GM23338 (cell line): Measurements from ENCODE around the gene CREB3L2. TPM values are rescaled to one million over a fixed set of nuclear protein-coding genes. Genes with fewer than 3 reads are reported as not detected.

Experiments used
- ATAC-seq: fragments of 200-7000 bp; cut with Tn5 transposase; 3 replicates; pipeline ENCODE4 v1.9.1; 2020
- DNase-seq: peaks from one replicate; pipeline ENCODE4 v3.0.0-alpha.2; 2015; ENCODE audit warnings: low spot score
- H2AFZ ChIP-seq: fragments of 200-600 bp; sonication (generic); 2 replicates; pipeline ENCODE4 v1.8.0; 2016; ENCODE audit warnings: antibody characterized with exemption, mild to moderate bottlenecking, moderate library complexity
- H3F3A ChIP-seq: fragments of 200-600 bp; sonication (generic); replicated peaks from 2 replicates; pipeline ENCODE4 v1.8.0; 2017; ENCODE audit warnings: antibody characterized with exemption, mixed run types, low read depth
- H3K27ac ChIP-seq: fragments of 200-600 bp; sonication (generic); 2 replicates; pipeline ENCODE4 v1.6.1; 2016; ENCODE audit warnings: low read depth
- H3K27me3 ChIP-seq: fragments of 200-600 bp; sonication (generic); 2 replicates; pipeline ENCODE4 v1.8.0; 2016; ENCODE audit warnings: mild to moderate bottlenecking, mixed run types, moderate library complexity; ENCODE audit not compliant: insufficient read depth
- H3K36me3 ChIP-seq: fragments of 200-600 bp; sonication (generic); 2 replicates; pipeline ENCODE4 v1.8.0; 2016; ENCODE audit warnings: mild to moderate bottlenecking; ENCODE audit not compliant: insufficient read depth
- H3K4me1 ChIP-seq: fragments of 200-600 bp; sonication (generic); 2 replicates; pipeline ENCODE4 v1.8.0; 2016; ENCODE audit warnings: mild to moderate bottlenecking, moderate library complexity; ENCODE audit not compliant: insufficient read depth
- H3K4me2 ChIP-seq: fragments of 200-600 bp; sonication (generic); 2 replicates; pipeline ENCODE4 v1.7.1; 2017; ENCODE audit warnings: mixed run types
- H3K4me3 ChIP-seq: fragments of 200-600 bp; sonication (generic); 2 replicates; pipeline ENCODE4 v1.6.1; 2016; ENCODE audit warnings: mixed run types
- H3K79me2 ChIP-seq: fragments of 200-600 bp; sonication (generic); replicated peaks from 2 replicates; pipeline ENCODE4 v1.8.0; 2017; ENCODE audit warnings: mild to moderate bottlenecking; ENCODE audit not compliant: insufficient read depth
- H3K9me2 ChIP-seq: fragments of 200-600 bp; sonication (generic); 2 replicates; pipeline ENCODE4 v1.8.0; 2017; ENCODE audit not compliant: insufficient read depth
- H4K20me1 ChIP-seq: fragments of 200-600 bp; sonication (generic); replicated peaks from 2 replicates; pipeline ENCODE4 v1.8.0; 2017; ENCODE audit warnings: mild to moderate bottlenecking; ENCODE audit not compliant: insufficient read depth
- H3K27ac Mint-ChIP-seq: 2 replicates; pipeline ENCODE4 v1.8.0; 2020; ENCODE audit warnings: inconsistent platforms, mild to moderate bottlenecking, moderate library complexity, mixed read lengths
- H3K27me3 Mint-ChIP-seq: 3 replicates; pipeline ENCODE4 v1.8.0; 2022; ENCODE audit warnings: low read depth, mild to moderate bottlenecking, moderate library complexity, mixed read lengths, inconsistent platforms; ENCODE audit not compliant: insufficient read depth, poor library complexity
- H3K36me3 Mint-ChIP-seq: 3 replicates; pipeline ENCODE4 v1.8.0; 2021; ENCODE audit warnings: low read depth, mild to moderate bottlenecking, inconsistent platforms, moderate library complexity, mixed read lengths
- H3K4me1 Mint-ChIP-seq: 3 replicates; pipeline ENCODE4 v1.8.0; 2020; ENCODE audit warnings: mild to moderate bottlenecking, inconsistent platforms, mixed read lengths
- H3K4me3 Mint-ChIP-seq: 3 replicates; pipeline ENCODE4 v1.8.0; 2021; ENCODE audit warnings: moderate library complexity, mild to moderate bottlenecking, inconsistent platforms, mixed read lengths
- H3K9me3 Mint-ChIP-seq: 3 replicates; pipeline ENCODE4 v1.8.0; 2020; ENCODE audit warnings: moderate library complexity, mild to moderate bottlenecking, inconsistent platforms, mixed read lengths
- CREB1 ChIP-seq: fragments of 250-450 bp; sonication (Bioruptor Pico); IDR thresholded peaks from 2 replicates; pipeline ENCODE4 v1.5.0; 2020; ENCODE audit warnings: low read depth, mild to moderate bottlenecking, moderate library complexity
- EZH2 ChIP-seq: fragments of 200-600 bp; sonication (generic); IDR thresholded peaks from one replicate; pipeline ENCODE4 v1.8.0; 2017; ENCODE audit warnings: antibody characterized with exemption, mild to moderate bottlenecking, low read depth; ENCODE audit not compliant: unreplicated experiment
- JUNB ChIP-seq: IDR thresholded peaks from one replicate; pipeline ENCODE4 v1.6.1; 2016; ENCODE audit warnings: antibody characterized with exemption; ENCODE audit not compliant: unreplicated experiment
- NANOG ChIP-seq: IDR thresholded peaks from 2 replicates; pipeline ENCODE4 v1.6.1; 2016; ENCODE audit warnings: antibody characterized with exemption, borderline replicate concordance
- POLR2AphosphoS5 ChIP-seq: IDR thresholded peaks from 2 replicates; pipeline ENCODE4 v1.6.1; 2016; ENCODE audit warnings: antibody characterized with exemption, low read depth
- STAT1 ChIP-seq: IDR thresholded peaks from one replicate; pipeline ENCODE4 v1.6.1; 2016; ENCODE audit warnings: antibody characterized with exemption; ENCODE audit not compliant: unreplicated experiment
- ZNF331 ChIP-seq: fragments of 250-450 bp; sonication (Bioruptor Pico); IDR thresholded peaks from 2 replicates; pipeline ENCODE4 v1.5.0; 2020; ENCODE audit warnings: low read depth, mild to moderate bottlenecking, moderate library complexity
- polyA plus RNA-seq: library from polyadenylated mRNA; unstranded; fragments of >200 nt; fragmentation: Nextera tagmentation; extraction: Ambion mirVana; gene quantifications from 2 replicates; pipeline ENCODE4 v1.2.1, GENCODE V29; 2016
- total RNA-seq: library from RNA; depleted of rRNA; stranded (reverse); fragments of >200 nt; shearing (Covaris generic); gene quantifications from 2 replicates; pipeline ENCODE4 v1.2.3, GENCODE V29; 2014
- TF ChIP-seq, protein P1 (sequence below): IDR thresholded peaks from 2 replicates; pipeline ENCODE4 v1.6.1; 2016; ENCODE audit warnings: antibody characterized with exemption
- TF ChIP-seq, protein P2 (sequence below): IDR thresholded peaks from one replicate; pipeline ENCODE4 v1.6.1; 2018; ENCODE audit warnings: antibody characterized with exemption; ENCODE audit not compliant: unreplicated experiment
- TF ChIP-seq, protein P3 (sequence below), 2 experiments: fragments of 200-600 bp in 1 of 2; sonication (generic) in 1 of 2; conservative IDR thresholded peaks; 2 replicates each; pipeline versions ENCODE4 v1.5.1 to v1.6.1; 2016 to 2017; ENCODE audit warnings: antibody characterized with exemption in 2 of 2, low read depth in 2 of 2, mild to moderate bottlenecking in 2 of 2, moderate library complexity in 1 of 2

CREB3L2 gene
- total and polyA plus RNA-seq, 2 experiments from 2014 or later = 14.5 to 27.1 TPM

DNA sequence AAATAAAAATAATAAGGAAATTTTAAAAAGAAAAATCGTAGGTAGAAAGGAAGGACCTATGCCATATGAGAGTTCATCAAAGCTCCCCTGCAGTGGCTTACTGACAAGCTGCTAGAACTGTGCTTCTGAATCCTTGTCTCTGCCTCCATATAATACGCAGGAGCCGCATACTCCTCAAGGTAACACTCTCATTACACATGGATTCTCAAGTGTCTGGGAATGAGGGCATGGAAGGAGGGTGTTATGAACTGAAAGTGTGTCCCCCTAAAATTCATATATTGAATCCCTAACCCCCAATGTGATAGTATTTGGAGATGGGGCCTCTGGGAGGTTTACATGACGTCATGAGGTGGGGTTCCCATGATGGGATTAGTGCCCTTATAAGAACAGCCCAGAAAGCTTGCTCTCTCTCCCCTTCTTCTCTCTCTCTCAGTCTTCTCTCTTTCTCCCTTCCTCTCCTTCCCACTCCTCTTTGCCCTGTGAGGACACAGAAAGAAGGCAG is 35.2 kb downstream of the CREB3L2 start:
- Histone ChIP-seq H4K20me1 (peaks cover 15% of the 10 kb centered on the region; the same call in 1 of the 2 replicates), H3K4me1 (peaks cover 7% of the 10 kb centered on the region), H3K4me3 (no peak overlapping the region), H3F3A (no peaks in the 10 kb centered on the region), H3K79me2 (peaks cover 89% of the 10 kb centered on the region), H3K27ac (peak overlapping the region; percentile 85), H2AFZ (no peak overlapping the region), H3K36me3 (0 out of 2 replicates have a peak, but pooled peaks cover 6% of the 10 kb centered on the region), H3K4me2 (no peak overlapping the region), H3K9me2 (no peaks in the 10 kb centered on the region; the same call in 1 of the 2 replicates), H3K27me3 (no peaks in the 10 kb centered on the region)
- peaks cover 5% of the 10 kb centered on the region for H3K9me3 Mint-ChIP-seq
- no peak for ATAC-seq
- DNase-seq = no peak
- no peak overlapping the region for H3K4me3 Mint-ChIP-seq
- H3K36me3 Mint-ChIP-seq = peaks cover 30% of the 10 kb centered on the region
- TF ChIP-seq, protein P1, sequence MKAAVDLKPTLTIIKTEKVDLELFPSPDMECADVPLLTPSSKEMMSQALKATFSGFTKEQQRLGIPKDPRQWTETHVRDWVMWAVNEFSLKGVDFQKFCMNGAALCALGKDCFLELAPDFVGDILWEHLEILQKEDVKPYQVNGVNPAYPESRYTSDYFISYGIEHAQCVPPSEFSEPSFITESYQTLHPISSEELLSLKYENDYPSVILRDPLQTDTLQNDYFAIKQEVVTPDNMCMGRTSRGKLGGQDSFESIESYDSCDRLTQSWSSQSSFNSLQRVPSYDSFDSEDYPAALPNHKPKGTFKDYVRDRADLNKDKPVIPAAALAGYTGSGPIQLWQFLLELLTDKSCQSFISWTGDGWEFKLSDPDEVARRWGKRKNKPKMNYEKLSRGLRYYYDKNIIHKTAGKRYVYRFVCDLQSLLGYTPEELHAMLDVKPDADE = no peak
- TF ChIP-seq, protein P2, sequence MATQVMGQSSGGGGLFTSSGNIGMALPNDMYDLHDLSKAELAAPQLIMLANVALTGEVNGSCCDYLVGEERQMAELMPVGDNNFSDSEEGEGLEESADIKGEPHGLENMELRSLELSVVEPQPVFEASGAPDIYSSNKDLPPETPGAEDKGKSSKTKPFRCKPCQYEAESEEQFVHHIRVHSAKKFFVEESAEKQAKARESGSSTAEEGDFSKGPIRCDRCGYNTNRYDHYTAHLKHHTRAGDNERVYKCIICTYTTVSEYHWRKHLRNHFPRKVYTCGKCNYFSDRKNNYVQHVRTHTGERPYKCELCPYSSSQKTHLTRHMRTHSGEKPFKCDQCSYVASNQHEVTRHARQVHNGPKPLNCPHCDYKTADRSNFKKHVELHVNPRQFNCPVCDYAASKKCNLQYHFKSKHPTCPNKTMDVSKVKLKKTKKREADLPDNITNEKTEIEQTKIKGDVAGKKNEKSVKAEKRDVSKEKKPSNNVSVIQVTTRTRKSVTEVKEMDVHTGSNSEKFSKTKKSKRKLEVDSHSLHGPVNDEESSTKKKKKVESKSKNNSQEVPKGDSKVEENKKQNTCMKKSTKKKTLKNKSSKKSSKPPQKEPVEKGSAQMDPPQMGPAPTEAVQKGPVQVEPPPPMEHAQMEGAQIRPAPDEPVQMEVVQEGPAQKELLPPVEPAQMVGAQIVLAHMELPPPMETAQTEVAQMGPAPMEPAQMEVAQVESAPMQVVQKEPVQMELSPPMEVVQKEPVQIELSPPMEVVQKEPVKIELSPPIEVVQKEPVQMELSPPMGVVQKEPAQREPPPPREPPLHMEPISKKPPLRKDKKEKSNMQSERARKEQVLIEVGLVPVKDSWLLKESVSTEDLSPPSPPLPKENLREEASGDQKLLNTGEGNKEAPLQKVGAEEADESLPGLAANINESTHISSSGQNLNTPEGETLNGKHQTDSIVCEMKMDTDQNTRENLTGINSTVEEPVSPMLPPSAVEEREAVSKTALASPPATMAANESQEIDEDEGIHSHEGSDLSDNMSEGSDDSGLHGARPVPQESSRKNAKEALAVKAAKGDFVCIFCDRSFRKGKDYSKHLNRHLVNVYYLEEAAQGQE = no peak
- TF ChIP-seq JUNB (no peak), POLR2AphosphoS5 (no peak)
- peaks cover 14% of the 10 kb centered on the region for H3K4me1 Mint-ChIP-seq
- H3K27ac Mint-ChIP-seq = peak overlapping the region; percentile 41; the same call in 1 of the 2 replicates
- peaks cover 3% of the 10 kb centered on the region for H3K27me3 Mint-ChIP-seq

DNA sequence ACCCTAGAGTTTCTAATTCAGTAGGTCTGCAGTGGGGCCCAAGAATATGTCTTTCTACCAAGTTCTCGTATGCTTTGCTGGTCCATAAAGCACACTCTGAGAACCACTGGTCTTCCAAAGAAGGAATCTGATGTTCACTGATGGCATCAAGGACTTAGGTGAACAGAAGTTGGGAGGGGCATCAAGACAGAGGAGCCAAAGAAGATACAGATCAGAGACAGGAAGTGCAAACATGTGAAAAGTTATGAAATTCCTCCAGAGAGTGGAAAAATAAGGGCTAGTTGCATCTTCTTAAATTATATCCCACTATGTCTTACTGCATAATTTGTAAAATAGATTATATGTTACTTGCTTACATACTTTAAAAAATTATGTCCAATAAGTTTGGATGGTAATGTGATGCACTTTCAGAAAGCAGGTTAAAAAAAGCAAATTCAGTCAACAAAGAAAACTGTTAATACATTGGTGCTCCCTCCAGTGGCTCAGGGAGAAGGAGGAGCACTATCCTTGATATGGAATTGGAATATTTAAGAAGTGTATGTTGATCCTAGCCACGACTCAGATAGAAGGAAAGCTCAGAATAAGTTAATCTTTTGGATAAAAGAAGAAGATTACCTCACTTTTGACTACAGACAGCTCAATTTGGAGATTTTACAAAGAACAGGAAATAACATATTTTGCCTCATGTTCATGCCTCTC is 35.8 kb downstream of the CREB3L2 start:
- no peaks in the 10 kb centered on the region for H3F3A ChIP-seq
- Mint-ChIP-seq H3K4me1 (peaks cover 14% of the 10 kb centered on the region), H3K4me3 (no peak overlapping the region), H3K36me3 (peaks cover 30% of the 10 kb centered on the region), H3K27ac (no peak overlapping the region; the same call in 1 of the 2 replicates), H3K9me3 (peaks cover 5% of the 10 kb centered on the region), H3K27me3 (peaks cover 3% of the 10 kb centered on the region)
- DNase-seq (no peak), ATAC-seq (no peak)
- 0 out of 2 replicates have a peak, but pooled peaks cover 14% of the 10 kb centered on the region for H4K20me1 ChIP-seq
- H2AFZ ChIP-seq = no peak overlapping the region
- peaks cover 83% of the 10 kb centered on the region for H3K79me2 ChIP-seq
- no peak overlapping the region for H3K27ac ChIP-seq
- no peak overlapping the region for H3K4me2 ChIP-seq
- no peaks in the 10 kb centered on the region for H3K27me3 ChIP-seq
- no peaks in the 10 kb centered on the region; the same call in 1 of the 2 replicates for H3K9me2 ChIP-seq
- H3K4me3 ChIP-seq = no peak overlapping the region
- peaks cover 7% of the 10 kb centered on the region for H3K4me1 ChIP-seq
- H3K36me3 ChIP-seq = 0 out of 2 replicates have a peak, but pooled peaks cover 6% of the 10 kb centered on the region
- TF ChIP-seq EZH2 (no peak), POLR2AphosphoS5 (no peak), CREB1 (CRISPR knock-in tag) (no peak), ZNF331 (no peak), NANOG (no peak), STAT1 (no peak)
- TF ChIP-seq, protein P3, sequence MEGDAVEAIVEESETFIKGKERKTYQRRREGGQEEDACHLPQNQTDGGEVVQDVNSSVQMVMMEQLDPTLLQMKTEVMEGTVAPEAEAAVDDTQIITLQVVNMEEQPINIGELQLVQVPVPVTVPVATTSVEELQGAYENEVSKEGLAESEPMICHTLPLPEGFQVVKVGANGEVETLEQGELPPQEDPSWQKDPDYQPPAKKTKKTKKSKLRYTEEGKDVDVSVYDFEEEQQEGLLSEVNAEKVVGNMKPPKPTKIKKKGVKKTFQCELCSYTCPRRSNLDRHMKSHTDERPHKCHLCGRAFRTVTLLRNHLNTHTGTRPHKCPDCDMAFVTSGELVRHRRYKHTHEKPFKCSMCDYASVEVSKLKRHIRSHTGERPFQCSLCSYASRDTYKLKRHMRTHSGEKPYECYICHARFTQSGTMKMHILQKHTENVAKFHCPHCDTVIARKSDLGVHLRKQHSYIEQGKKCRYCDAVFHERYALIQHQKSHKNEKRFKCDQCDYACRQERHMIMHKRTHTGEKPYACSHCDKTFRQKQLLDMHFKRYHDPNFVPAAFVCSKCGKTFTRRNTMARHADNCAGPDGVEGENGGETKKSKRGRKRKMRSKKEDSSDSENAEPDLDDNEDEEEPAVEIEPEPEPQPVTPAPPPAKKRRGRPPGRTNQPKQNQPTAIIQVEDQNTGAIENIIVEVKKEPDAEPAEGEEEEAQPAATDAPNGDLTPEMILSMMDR (conservative IDR thresholded peaks at IDR 0.05; ENCODE audit: low read depth in 2 of 2) = no peak
- TF ChIP-seq, protein P2 = no peak
- TF ChIP-seq, protein P1 = no peak
